ENCODE measurements around the gene USP48.
"Not testable (repeated sequence)": the region's sequence is repeated elsewhere in the genome, so short reads cannot be mapped to it uniquely, and the experiment has no call there.

The USP48 gene

DNA sequence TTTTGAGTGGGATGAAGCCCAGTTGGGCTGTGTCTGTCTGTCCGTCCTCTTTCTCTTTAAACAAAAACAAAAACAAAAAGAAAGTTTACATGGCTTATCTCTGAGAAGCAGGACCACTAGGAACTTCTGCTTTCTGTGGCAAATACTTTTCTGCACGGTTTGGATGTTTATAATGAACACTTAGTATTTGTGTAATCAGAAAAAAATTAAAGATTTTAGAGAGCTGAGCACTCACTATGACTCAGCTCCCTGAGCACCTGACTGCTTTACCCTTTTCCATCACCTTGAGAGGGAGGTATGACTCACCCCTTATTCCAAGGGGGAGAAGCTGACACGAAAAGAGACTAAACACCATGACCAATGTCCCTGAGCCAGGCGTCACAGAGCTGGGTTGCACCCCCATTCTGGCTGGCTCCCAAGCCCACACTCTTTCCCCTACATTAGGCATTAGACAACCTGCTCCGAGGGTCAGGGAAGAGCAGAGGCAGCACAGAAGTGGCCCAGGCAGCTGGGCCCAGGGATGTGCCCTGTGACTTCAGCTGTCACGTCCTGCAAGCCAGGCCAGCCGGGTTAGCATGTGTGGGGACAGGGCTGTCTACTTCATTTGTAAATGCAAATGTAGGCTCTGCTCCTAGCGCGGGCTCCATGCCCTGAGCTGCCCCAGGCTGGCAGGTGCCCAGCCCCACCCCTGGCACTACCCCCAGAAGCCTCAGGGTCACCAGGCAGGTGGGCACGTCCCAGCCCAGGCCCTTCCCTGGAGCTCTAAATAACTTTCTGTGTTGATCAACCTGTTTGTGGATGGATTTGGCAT is 144.2 kb downstream of the USP48 start:
- peak in 1 of 4 experiments; percentile 14 for DNase-seq (ENCODE audit: low read depth in 4 of 4, low spot score in 1 of 4)

GRCh38 chr1:21637514-21637913 is 145.4 kb downstream of the USP48 start:
- DNase-seq (ENCODE audit: low read depth in 4 of 4, low spot score in 1 of 4) = no peak

DNA sequence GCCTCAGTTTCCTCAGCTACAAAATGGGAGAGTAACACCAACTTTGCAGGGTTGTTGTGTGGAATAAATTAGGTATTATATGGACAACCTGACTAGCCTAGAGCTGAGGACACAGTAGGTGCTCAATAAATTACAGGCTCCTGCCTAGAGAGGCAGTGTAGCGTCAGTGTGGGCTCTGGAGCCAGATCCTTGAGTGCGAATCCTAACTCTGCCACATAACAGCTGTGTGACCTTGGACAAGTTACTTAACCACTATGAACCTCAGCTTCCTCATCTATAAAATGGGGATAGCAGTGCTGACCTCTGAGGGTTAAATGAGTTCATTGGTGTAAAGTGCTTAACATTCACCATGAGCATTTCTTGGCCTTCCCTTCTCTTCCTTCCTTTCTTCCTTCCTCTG is 146.9 kb downstream of the USP48 start:
- DNase-seq (ENCODE audit: low read depth in 4 of 4, low spot score in 1 of 4) = no peak

DNA sequence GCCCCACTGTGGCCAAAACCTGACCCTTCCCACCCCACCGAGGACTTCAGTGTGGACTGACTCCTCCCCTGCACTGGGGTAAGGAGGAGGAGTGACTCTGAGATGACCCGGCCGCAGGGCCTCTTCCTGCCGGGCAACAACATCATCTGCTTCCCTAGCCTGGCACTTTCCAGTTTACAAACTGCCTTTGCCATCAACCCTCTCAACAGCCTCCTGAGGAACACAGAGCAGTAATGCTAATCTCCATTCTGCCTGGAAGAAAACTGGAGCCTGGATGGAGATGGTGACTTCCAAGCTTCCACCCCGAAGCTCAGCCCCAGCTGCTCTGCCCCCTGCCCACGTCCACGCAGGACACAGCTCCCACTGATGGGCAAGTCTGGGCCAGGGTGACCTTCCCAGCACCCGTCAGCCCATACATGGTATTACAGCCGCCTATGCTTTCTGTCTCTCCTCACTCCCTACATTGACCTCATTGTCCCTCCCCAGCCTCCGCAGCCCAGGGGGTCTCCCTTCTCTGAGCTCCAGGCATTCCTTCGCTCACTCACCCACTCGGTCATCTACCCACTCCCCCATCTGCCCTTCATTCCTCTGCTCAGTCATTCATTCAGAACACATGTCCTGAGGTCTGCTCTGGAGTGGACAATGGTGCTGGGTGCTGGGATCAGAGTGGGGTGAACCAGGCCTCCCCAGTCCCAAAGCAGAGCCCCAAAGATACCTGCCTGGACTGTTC is 148.0 kb downstream of the USP48 start:
- no peak for DNase-seq (ENCODE audit: low read depth in 4 of 4, low spot score in 1 of 4)

DNA sequence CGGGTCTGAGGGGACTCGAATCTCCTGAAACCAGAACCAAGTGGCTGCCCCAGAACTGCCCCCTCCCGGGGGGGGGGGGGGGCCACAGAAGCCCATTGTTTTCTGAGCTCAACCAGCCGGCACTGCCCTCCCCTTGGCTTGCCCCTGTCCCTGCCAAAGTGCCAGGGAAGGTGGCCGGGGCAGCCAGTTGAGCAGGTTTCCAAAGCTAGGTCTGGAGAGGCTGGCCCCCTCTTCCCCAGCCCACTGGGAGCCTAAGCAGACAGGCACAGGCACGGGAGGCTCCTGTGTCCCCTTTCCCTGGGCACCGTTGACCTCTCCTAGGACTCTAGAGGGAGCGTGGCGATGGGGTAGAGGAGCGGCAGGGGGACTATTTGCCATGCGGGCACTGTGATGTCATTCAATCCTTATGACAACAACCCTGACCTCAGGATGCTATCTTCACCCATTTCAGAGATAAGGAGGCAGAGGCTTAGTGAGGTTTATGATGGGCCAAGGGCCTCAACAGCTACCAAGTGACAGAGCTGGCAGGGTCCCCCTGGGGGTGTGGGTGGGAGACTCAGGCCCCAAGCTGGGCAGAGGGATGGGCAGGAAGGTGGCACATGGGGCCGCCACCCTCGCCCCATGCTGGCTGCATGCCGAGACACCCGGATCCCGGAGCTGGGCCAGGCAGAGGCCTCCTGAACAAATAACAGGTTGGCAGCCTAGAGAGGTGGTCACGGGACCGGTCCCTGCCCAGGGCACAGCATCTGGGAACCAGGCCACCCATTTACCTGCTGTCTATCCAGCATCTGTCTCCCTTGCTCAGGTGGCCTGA is 148.8 kb downstream of the USP48 start:
- no peak for DNase-seq (ENCODE audit: low read depth in 4 of 4, low spot score in 1 of 4)

GRCh38 chr1:21633141-21633755 is 149.7 kb downstream of the USP48 start:
- no peak for DNase-seq (ENCODE audit: low read depth in 4 of 4, low spot score in 1 of 4)

DNA sequence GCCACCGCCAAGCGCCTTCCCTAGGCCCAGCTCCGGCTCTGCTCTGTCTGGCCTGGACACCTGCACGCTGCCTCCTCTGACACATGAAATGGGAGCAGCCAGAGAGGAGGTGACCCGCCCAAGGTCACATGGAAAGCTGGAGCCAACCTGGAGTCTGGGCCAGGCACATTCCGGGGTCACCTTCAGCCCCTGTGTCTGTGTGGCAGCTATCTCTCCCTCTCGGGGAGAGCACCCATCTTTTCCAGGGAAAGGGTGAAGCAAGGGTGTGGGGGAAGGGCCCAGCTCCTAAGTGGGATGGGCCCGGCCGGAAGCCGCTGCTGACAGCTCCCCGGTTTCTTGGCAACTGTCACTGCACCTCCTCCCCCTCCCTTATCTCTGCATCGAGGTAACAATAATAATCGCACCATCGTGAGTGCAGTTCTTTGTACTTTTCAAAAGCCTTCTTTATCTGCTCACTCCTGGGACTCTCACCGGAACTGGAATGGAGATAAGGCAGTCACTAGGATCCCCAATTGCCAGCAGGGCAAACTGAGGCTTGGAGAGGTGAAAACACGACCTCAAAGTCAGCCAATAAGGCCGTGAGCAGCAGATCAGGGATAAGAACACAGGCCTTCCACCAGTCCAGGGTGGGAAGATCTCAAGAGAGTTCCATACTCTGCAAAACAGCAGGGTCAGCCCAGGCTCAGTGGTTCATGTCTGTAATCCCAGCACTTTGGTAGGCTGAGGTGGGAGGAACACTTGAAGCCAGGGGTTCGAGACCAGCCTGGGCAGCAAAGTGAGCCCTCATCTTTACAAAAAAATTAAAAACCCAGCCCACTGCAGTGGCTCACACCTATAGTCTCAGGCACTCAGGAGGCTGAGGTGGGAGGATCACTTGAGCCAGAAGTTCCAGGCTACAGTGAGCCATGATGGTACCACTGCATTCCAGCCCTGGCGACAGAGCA is 150.7 kb downstream of the USP48 start:
- DNase-seq (ENCODE audit: low read depth in 4 of 4, low spot score in 1 of 4) = no peak

DNA sequence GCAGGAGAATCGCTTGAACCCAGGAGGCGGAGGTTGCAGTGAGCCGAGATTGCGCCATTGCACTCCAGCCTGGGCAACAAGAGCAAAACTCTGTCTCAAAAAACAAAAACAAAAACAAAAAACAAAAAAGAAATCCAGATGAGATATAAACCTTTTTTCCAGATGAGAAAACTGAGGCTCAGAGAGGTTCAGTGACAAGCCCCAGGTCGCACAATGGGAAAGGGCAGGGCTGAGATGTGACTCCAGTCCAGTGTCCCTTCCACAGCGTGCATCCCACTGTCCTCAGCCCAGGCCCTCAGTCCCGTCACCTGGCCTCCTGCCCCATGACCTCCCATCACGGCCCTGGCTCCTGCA is 151.4 kb downstream of the USP48 start:
- not testable (repeated sequence) for DNase-seq (ENCODE audit: low read depth in 4 of 4, low spot score in 1 of 4)

DNA sequence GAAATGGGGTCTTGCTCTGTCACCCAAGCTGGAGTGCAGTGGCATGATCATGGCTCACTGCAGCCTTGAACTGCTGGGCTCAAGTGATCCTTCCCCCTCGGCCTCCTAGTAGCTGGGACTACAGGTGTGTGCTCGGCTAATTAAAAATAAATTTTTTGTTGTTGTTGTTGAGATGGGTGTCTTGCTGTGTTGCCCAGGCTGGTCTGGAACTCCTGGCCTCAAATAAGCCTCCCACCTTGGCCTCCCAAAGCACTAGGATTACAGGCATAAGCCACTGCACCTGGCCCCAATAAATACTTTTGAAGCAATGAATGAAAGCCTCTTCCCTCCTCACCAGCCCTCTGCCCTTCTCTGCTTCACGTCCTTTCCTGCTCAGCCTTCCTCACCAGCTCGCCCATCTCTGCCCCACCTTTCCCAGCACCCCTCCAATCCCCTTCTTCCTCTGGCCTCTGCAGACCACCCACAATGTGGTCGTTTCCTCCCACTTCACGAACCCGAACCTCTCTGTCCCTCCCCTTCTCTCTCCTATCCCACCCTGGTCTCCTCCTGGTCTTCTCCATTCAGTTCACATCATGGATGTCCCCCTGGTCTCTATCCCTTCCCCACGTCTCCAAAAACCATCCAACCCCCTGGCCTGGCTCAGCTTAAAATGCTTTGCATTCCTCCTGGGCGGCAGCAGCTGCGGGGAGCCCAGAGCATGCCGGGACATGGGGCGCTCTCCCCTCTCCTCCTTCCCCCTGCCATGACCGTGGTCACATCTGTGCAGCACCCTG is 152.2 kb downstream of the USP48 start:
- no peak for DNase-seq (ENCODE audit: low read depth in 4 of 4, low spot score in 1 of 4)

GRCh38 chr1:21629971-21630370 is 153.0 kb downstream of the USP48 start:
- no peak for DNase-seq (ENCODE audit: low read depth in 4 of 4, low spot score in 1 of 4)

DNA sequence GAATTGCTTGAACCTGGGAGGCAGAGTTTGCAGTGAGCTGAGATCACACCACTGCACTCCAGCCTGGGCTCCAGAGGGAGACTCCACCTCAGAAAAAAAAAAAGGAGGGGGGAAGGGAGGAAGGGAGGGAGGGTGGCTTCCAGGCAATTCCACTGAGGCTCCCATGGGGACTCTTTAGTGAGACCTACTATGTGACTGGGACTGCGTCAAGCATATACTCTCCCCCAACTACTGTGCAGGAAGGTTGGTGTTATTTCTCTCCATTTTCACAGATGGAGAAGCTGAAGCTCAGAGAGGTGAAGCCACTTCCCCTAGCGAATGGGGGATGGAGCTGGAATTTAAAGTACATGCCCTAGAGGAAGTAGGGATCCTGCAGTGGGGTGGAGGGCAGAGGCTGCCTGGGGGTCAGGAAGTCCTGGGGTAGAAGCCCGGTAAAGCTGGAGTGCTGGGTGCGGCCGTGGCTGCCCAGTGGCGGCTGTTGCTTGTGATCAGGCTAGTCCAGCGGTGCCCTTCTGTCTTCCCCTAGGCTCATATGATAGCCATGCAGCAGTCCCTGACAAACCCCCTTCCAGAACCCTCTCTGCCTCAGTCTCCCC is 154.1 kb downstream of the USP48 start:
- no peak for DNase-seq (ENCODE audit: low read depth in 4 of 4, low spot score in 1 of 4)
